HUES48 (cell line): Measurements from ENCODE around the gene ABI3.
"Not testable (repeated sequence)": the region's sequence is repeated elsewhere in the genome, so short reads cannot be mapped to it uniquely, and the experiment has no call there.

ENCODE experiments used
- H3K27ac ChIP-seq: one replicate; pipeline ENCODE4 v1.7.0; 2013; ENCODE audit warnings: low read depth, low read length, inconsistent platforms
- H3K27me3 ChIP-seq: 2 replicates; pipeline ENCODE4 v1.6.1; 2013; ENCODE audit warnings: mild to moderate bottlenecking, low read length; ENCODE audit not compliant: control insufficient read depth, insufficient read depth
- H3K36me3 ChIP-seq: 2 replicates; pipeline ENCODE4 v1.6.1; 2013; ENCODE audit warnings: low read length; ENCODE audit not compliant: control insufficient read depth, insufficient read depth
- H3K4me1 ChIP-seq: 2 replicates; pipeline ENCODE4 v1.6.1; 2013; ENCODE audit warnings: mild to moderate bottlenecking, low read length; ENCODE audit not compliant: control insufficient read depth, insufficient read depth
- H3K4me3 ChIP-seq: 2 replicates; pipeline ENCODE4 v1.5.1; 2013; ENCODE audit warnings: mild to moderate bottlenecking, low read depth, low read length
- H3K9ac ChIP-seq: 2 replicates; pipeline ENCODE4 v1.6.1; 2013; ENCODE audit warnings: mild to moderate bottlenecking, low read depth, low read length, moderate library complexity
- H3K9me3 ChIP-seq: 2 replicates; pipeline ENCODE4 v1.6.1; 2013; ENCODE audit warnings: low read length; ENCODE audit not compliant: control insufficient read depth, insufficient read depth

The ABI3 gene

GRCh38 chr17:49210158-49211029 is at the start of gene ABI3, which contains the start of gene GNGT2:
TSS of gene ABI3 (plus strand) at chr17:49210707. CDS start at chr17:49210725, 18 bp downstream.
TSS of gene GNGT2 (minus strand) at chr17:49210574. CDS start at chr17:49207422, 3,152 bp downstream.
- Histone ChIP-seq H3K27me3 (no peaks in the 10 kb centered on the region; the same call in 1 of the 2 replicates), H3K9ac (no peak within 1 kb of the TSS), H3K36me3 (no peaks in the 10 kb centered on the region), H3K4me1 (peaks cover 25% of the 10 kb centered on the region), H3K4me3 (no peak within 1 kb of the TSS), H3K27ac (peak within 1 kb of the TSS; percentile 69), H3K9me3 (no peaks in the 10 kb centered on the region)

GRCh38 chr17:49162866-49163265 is 47.6 kb upstream of the ABI3 start:
- Histone ChIP-seq H3K27ac (no peak overlapping the region), H3K9ac (no peak overlapping the region), H3K36me3 (no peaks in the 10 kb centered on the region), H3K4me1 (no peaks in the 10 kb centered on the region), H3K9me3 (no peaks in the 10 kb centered on the region), H3K4me3 (no peak overlapping the region), H3K27me3 (no peaks in the 10 kb centered on the region; the same call in 1 of the 2 replicates)

- Histone ChIP-seq H3K9ac (no peak overlapping the region), H3K27me3 (no peaks in the 10 kb centered on the region), H3K9me3 (peaks cover 4% of the 10 kb centered on the region), H3K4me3 (no peak overlapping the region), H3K36me3 (no peaks in the 10 kb centered on the region), H3K4me1 (no peaks in the 10 kb centered on the region), H3K27ac (no peak overlapping the region)
Observed at GRCh38 chr17:49165143-49165542, 45.4 kb upstream of the ABI3 start.

GRCh38 chr17:49168706-49169105 is 41.8 kb upstream of the ABI3 start:
- Histone ChIP-seq H3K9me3 (peaks cover 10% of the 10 kb centered on the region), H3K4me3 (no peak overlapping the region), H3K27ac (no peak overlapping the region), H3K27me3 (no peaks in the 10 kb centered on the region), H3K4me1 (no peaks in the 10 kb centered on the region), H3K36me3 (no peaks in the 10 kb centered on the region), H3K9ac (no peak overlapping the region)

- no peaks in the 10 kb centered on the region for H3K36me3 ChIP-seq
- no peak overlapping the region for H3K27ac ChIP-seq
- H3K9ac ChIP-seq = no peak overlapping the region
- H3K4me3 ChIP-seq = no peak overlapping the region
- no peaks in the 10 kb centered on the region for H3K4me1 ChIP-seq
- H3K9me3 ChIP-seq = peaks cover 10% of the 10 kb centered on the region
- no peaks in the 10 kb centered on the region for H3K27me3 ChIP-seq
Observed at GRCh38 chr17:49170216-49170615, 40.3 kb upstream of the ABI3 start.

GRCh38 chr17:49170711-49171110 is 39.8 kb upstream of the ABI3 start:
- H3K36me3 ChIP-seq, H3K4me3 ChIP-seq, H3K27me3 ChIP-seq, H3K4me1 ChIP-seq, H3K9ac ChIP-seq, H3K27ac ChIP-seq: not testable (repeated sequence)
- peaks cover 13% of the 10 kb centered on the region for H3K9me3 ChIP-seq

- not testable (repeated sequence) for H3K4me1 ChIP-seq, H3K4me3 ChIP-seq, H3K27ac ChIP-seq, H3K9ac ChIP-seq, H3K36me3 ChIP-seq, H3K27me3 ChIP-seq
- H3K9me3 ChIP-seq = peaks cover 13% of the 10 kb centered on the region
Observed at GRCh38 chr17:49175978-49176377, 34.5 kb upstream of the ABI3 start.

- Histone ChIP-seq H3K9ac (no peak overlapping the region), H3K27me3 (no peaks in the 10 kb centered on the region), H3K27ac (no peak overlapping the region), H3K9me3 (peaks cover 16% of the 10 kb centered on the region), H3K36me3 (no peaks in the 10 kb centered on the region), H3K4me1 (no peaks in the 10 kb centered on the region), H3K4me3 (no peak overlapping the region)
Observed at GRCh38 chr17:49180303-49180702, 30.2 kb upstream of the ABI3 start.

- Histone ChIP-seq H3K36me3 (no peaks in the 10 kb centered on the region), H3K27ac (no peak overlapping the region), H3K4me3 (no peak overlapping the region), H3K9me3 (peaks cover 11% of the 10 kb centered on the region), H3K27me3 (no peaks in the 10 kb centered on the region), H3K4me1 (no peaks in the 10 kb centered on the region), H3K9ac (no peak overlapping the region)
Observed at GRCh38 chr17:49180998-49181635, 29.4 kb upstream of the ABI3 start.

- Histone ChIP-seq H3K4me1 (no peaks in the 10 kb centered on the region), H3K9me3 (peaks cover 5% of the 10 kb centered on the region), H3K36me3 (no peaks in the 10 kb centered on the region), H3K9ac (no peak overlapping the region), H3K27me3 (no peaks in the 10 kb centered on the region), H3K27ac (no peak overlapping the region), H3K4me3 (no peak overlapping the region)
Observed at GRCh38 chr17:49183341-49183740, 27.2 kb upstream of the ABI3 start.

- Histone ChIP-seq H3K27ac (no peak overlapping the region), H3K4me1 (no peaks in the 10 kb centered on the region), H3K36me3 (no peaks in the 10 kb centered on the region), H3K4me3 (no peak overlapping the region), H3K27me3 (no peaks in the 10 kb centered on the region), H3K9me3 (peaks cover 5% of the 10 kb centered on the region), H3K9ac (no peak overlapping the region)
Observed at GRCh38 chr17:49183801-49184200, 26.7 kb upstream of the ABI3 start.
